NCI-H446 (cell line): Measurements from ENCODE around the gene CD226.
"Not testable (repeated sequence)": the region's sequence is repeated elsewhere in the genome, so short reads cannot be mapped to it uniquely, and the experiment has no call there.

Experiments
- DNase-seq, 2 experiments: peaks; one replicate each; lab custom pipeline; 2025; lab: John Stamatoyannopoulos, UW

CD226 gene

GRCh38 chr18:69908838-69909237 is 38.8 kb downstream of the CD226 start:
- no peak for DNase-seq

GRCh38 chr18:69906765-69907164 is 40.9 kb downstream of the CD226 start:
- DNase-seq, result no peak

GRCh38 chr18:69900941-69901340 is 46.7 kb downstream of the CD226 start:
- DNase-seq, result no peak

- not testable (repeated sequence) for DNase-seq
Measured at GRCh38 chr18:69899154-69899923, 48.3 kb downstream of the CD226 start.

DNA sequence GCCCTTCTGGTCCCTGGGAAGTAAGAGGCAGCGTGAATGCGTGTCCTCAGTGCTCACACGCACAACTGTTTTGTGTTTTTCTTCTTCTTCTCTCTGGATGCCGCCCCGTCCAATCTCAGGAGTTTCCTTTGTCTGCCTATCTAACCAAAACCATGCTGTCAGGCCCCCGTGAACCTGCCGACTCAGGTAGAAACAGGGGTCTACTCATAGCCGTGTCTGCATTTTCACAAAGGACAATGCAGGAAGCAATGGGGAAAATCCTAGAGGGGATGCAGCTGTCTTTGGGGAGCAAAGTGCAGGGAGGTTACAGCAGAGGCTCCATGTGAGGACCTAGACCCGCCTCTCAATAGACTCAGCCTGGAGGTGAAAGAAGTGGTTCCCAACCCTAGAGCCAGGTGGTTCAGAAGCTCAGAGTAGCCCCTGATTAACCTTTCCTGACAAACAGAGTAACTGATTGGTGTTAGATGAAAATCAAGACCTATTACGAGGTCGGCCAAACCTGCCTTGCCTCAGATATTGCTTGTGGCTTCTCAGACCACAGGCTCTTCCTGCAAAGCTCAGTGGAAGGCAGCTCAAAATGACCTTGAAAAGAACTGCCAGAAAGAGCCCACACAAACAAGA is 49.3 kb downstream of the CD226 start:
- DNase-seq, result no peak

DNA sequence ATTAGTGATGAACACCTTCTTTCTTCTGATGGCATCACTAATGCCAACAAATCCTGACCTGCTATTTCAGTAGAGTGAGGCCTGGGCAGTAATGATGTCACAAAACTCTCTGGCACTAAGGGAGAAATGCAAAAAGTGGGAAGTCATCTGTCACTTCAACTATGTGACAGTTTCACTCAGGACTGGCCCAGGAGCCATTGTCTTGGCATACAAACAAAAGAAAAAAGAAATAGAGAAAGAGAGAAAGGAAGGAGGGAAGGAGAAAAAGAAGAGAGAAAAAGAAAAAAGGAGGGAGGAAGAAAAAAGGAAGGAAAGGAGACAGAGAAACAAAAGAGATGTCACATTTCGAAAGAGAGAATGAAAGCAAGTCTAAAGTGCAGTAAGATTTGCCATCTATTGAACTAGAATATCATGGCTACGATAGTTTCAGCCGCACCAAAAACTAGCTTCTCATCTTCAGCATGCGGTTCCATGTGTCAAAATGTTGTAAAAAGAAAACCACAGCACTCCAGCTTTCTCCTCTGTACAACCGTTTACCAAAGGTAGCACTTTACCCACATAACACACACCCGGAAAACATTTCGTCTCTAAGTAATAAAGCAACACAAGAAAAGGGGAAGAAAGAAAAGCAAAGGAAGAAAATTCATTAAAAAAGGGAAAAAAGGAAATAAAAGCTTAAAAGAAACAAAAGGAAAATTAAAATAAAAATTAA is 50.1 kb downstream of the CD226 start:
- no peak for DNase-seq

DNA sequence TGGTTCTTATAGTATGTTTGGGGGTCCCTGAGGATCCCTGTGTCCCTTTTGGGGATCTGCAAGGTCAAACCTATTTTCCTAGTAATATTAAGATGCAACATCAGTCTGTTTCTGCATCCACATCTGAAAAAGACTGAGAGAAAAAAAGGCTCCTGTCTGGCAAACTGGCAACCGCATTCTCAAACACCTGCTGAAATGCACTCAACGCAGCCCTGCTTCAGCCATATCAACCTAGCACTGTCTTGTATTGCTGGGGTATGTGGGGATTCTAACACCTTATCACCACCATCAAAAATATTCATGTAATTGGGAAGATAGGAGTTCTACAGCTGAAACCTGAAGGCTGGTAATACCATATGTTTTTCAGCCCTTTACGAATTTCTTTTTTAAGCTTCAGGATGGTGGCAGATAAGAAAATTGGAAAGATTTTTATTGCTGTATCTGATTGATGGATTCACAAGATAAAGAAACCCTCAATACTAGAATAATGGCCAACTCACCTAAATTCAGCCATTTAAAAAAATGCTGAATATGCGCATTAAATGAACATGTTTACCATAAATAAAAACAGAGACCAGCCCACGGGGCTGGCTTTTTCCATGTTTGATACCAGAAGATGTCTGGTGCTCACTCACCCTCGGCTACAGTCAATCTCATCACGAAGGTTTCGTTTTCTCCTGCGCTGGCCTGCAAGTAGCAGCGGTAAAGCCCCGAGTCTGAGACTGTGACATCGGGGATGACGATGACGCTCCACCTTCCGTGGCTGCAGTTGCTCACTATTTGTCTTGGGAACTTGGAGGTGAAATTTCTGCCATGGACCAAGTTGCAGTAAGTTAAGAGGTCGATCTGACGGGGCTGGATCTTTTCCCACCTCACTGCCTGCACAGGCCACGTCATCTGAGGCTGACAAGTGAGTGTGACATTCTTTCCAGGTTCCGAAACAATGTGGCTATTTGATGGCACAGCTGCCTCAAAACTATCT is 52.3 kb downstream of the CD226 start:
- DNase-seq, result no peak

- DNase-seq, result no peak
Measured at GRCh38 chr18:69894467-69894866, 53.2 kb downstream of the CD226 start.

DNA sequence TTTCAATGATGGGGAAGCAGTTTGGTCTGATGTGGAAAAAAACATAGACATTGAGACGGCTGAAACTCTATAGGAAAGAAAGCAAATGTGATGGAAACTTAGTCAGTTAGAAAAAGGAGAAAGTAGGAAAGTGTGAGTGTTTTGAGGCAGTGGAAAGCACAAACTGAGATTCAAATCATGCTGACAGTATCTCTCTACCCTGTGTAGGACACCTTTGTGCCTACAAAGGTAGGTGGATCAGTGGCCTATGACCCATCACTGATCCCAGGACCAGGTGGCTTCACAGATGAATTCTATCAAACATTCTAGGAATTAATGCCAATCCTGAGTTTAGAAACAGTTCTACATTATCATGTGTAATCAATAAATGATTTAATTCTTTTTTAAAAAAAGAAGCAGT is 57.1 kb downstream of the CD226 start:
- no peak for DNase-seq

DNA sequence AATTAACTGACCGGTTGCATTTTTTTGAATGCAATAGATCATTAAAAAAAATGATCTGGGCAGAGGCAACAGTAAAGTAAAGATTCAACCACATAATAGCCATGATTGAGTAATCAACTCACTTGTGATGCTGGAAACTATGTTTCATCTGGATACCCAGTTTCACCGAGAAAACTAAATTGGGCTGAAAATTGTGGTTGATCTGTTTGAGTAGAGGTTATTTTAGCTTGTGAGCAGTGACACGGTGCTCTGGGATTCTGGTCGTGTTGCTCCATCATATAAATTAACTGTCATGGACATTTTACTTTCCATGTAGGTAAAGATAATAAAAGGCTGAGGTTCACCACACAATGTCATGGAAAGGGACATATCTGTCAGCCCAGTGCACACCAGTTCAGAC is 58.7 kb downstream of the CD226 start:
- no peak for DNase-seq

DNA sequence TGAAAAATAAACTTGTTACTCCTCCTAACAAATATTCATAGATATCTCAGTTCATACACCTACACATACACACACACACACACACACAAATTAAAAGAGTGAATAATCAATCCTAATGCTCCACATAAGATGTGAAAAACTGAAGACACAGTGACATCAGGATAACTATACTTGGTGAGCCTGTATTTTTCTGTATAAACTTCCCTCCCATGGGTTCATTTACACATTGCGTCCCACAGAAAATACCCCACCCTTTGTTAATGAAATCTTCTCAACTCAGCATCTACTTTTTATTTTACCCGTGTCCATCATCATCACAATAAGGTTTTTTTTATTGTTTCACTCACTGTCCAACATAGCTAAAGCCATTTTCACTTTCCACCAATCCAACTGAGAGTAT is 60.4 kb downstream of the CD226 start:
- DNase-seq, result no peak

- no peak for DNase-seq
Measured at GRCh38 chr18:69885841-69886531, 61.7 kb downstream of the CD226 start.

DNA sequence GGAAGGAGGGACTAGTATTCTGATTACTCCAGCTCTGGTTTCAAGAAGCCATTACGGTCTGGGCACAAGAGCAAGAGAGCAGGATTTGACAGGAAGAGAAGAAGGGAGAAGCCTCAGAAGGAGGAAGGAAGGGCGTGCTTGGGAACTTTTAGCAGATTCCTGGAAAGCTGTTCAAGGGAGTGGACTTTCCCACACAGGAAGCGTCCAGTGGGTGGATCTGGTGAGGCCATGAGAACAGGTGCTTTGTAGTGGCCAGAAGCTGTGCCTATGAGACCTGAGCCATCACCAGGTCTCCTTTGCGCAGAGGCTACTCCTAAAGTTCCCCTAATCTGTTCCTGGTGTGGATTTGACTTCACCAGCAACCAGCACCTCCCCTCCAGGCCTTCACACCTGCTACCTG is 62.3 kb downstream of the CD226 start:
- no peak for DNase-seq

DNA sequence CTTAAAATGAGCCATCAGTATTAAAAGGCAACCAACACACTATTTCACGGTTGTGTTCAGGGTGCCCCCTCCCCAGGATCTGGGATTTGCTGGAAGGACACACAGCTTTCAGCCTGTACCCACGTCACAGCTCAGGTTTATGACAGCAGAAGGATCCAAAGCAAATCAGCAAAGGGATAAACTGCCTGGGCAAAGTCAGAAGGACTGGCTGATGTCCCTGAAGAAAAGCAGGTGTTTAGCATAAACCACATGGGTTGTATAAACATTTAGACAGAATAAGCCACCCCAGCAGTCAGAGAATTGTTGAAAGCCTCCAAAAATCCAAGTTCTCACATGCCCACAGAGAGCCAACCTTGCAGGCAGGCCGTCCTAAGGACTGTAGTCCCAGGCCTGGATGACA is 63.9 kb downstream of the CD226 start:
- no peak for DNase-seq

- DNase-seq, result no peak
Measured at GRCh38 chr18:69882965-69883668, 64.6 kb downstream of the CD226 start.

GRCh38 chr18:69880083-69880482 is 67.6 kb downstream of the CD226 start:
- DNase-seq, result no peak

- DNase-seq, result not testable (repeated sequence)
Measured at GRCh38 chr18:69879051-69879450, 68.6 kb downstream of the CD226 start.

DNA sequence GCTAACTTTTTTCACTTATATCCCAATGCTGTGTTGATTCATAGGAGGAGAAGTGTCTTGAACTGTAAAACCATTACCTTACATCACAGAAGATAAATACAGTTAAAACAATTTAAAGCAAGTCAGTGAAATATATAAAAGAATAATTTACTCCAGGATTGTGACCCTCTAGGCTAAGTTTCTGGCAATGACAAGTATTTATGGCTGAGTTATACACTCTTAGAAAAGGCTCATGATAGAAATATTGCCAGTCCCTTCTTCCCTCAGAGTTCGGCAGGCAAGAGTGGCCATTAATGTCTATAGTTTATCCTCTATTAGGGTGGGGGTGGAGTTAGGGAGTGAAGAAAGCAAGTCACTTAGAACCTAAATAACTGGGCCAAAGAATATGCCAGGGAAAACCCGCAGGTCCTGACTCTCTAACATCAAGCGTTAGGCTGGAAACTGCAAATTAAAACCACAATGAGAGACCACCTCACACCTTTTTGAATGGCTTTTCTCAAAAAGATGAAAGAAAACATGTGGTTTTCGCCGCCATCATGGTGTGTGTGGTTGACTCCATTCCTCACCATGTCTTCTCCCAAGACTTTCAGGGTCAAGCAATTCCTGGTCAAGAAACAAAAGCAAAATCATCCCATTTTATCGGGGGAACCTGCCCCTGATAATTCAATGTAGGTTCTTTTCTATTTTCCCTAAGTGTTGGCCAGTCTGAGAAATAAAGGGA is 69.3 kb downstream of the CD226 start:
- no peak for DNase-seq

GRCh38 chr18:69876490-69876889 is 71.2 kb downstream of the CD226 start:
- DNase-seq, result no peak

DNA sequence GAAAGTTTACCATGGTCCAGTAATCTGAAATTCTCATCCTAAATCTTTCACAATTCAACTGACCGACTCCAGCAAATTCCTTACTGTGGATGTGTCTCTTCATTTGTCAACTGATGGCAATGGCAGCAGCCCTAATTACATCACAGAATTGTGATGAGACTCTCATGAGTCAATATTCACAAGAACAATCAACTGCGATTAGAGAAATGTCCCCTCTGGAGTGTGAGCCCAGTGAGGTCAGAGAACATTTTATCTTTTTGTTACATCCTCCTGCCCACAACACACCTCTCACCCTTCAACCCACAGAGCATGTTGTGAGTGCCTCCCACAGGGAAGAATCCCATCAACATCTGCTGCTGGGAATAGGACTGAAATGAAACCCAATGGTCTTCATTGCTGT is 73.6 kb downstream of the CD226 start:
- no peak for DNase-seq
